Gastroesophageal sphincter (tissue), 3 donors: ENCODE measurements around the gene TNIP1.
A peak's percentile ranks its signal among the peaks of the same experiment; 100 is the strongest.

ENCODE experiments used
- EP300 ChIP-seq: sonication (generic); formaldehyde crosslinking; IDR thresholded peaks from one replicate; pipeline ENCODE4 v1.6.1; 2017; ENCODE audit warnings: antibody characterized with exemption, mild to moderate bottlenecking
- POLR2A ChIP-seq, 2 donors: fragments of 450-650 bp; IDR thresholded peaks; one replicate each; pipeline ENCODE4 v1.6.1; 2017; ENCODE audit warnings: antibody characterized with exemption in 2 of 2, mild to moderate bottlenecking in 2 of 2, moderate library complexity in 1 of 2
- POLR2AphosphoS5 ChIP-seq: sonication (generic); formaldehyde crosslinking; IDR thresholded peaks from one replicate; pipeline ENCODE4 v1.6.1; 2017; ENCODE audit warnings: antibody characterized with exemption
- TF ChIP-seq, protein P1 (sequence below), 4 experiments: fragments of 200-600 bp in 2 of 4; fragments of 450-650 bp in 2 of 4; sonication (generic) in 1 of 4; IDR thresholded peaks; one replicate each; pipeline ENCODE4 v1.5.1; 2017 to 2019; ENCODE audit warnings: antibody characterized with exemption in 4 of 4, mild to moderate bottlenecking in 2 of 4, moderate library complexity in 2 of 4

DNA sequence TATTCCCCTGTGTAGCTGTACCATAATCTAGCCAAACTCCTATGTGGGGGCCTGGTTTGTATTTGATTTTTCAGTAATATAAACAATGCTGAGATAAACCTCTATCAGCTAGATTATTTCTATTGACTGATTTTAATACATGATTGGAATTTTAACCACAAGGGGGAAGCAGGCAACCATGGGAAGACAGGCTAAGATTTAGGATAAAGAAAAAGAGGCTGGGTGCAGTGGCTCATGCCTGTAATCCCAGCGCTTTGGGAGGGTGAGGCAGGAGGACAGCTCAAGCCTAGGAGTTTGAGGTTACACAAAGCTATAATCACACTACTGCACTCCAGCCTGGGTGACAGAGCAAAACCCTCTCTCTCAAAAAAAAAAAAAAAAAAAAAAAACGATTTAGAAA, 78.6 kb downstream of the TNIP1 start:
- TF ChIP-seq, protein P1, sequence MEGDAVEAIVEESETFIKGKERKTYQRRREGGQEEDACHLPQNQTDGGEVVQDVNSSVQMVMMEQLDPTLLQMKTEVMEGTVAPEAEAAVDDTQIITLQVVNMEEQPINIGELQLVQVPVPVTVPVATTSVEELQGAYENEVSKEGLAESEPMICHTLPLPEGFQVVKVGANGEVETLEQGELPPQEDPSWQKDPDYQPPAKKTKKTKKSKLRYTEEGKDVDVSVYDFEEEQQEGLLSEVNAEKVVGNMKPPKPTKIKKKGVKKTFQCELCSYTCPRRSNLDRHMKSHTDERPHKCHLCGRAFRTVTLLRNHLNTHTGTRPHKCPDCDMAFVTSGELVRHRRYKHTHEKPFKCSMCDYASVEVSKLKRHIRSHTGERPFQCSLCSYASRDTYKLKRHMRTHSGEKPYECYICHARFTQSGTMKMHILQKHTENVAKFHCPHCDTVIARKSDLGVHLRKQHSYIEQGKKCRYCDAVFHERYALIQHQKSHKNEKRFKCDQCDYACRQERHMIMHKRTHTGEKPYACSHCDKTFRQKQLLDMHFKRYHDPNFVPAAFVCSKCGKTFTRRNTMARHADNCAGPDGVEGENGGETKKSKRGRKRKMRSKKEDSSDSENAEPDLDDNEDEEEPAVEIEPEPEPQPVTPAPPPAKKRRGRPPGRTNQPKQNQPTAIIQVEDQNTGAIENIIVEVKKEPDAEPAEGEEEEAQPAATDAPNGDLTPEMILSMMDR (IDR thresholded peaks at IDR 0.05) = peak; percentile 62 to 83 (median 74)
- no peak for TF ChIP-seq EP300
- TF ChIP-seq POLR2A (IDR thresholded peaks at IDR 0.05) = no peak
- no peak for TF ChIP-seq POLR2AphosphoS5
